HG03097 (cell line): ENCODE measurements around the gene HEPN1.
"Not testable (repeated sequence)": the region's sequence is repeated elsewhere in the genome, so short reads cannot be mapped to it uniquely, and the experiment has no call there.

Experiments
- ATAC-seq: cut with Tn5 transposase; IDR thresholded peaks from one replicate; pipeline ENCODE4 v1.9.1; 2021; ENCODE audit not compliant: unreplicated experiment, low FRiP score

HEPN1 gene

DNA sequence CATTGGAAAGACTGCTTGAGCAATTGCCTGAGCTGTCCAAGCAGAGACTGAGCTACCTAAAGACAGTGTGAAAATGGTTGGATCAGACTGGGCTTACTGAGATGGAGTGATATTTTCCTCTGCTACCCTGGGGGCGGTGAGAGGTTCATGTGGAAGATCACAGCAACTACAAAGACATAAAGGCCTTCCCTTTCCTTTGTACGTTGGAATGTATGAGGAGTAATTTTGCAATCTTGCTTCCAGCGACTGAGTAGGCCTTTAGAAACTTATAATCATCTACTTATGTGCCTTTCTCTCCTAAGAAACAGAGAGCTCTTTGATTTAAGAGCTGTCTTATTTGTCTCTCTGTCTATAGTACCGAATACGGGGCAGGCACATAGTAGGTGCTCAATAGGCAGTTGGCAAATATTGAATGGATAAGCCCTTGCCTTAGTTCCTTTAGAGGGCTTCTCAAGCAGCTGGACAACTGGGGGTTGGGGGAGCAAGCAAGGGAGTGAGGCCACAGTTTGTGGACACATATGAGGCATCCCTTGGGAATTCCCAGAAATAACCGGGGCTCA, 19.2 kb downstream of the HEPN1 start:
- no peak for ATAC-seq

DNA sequence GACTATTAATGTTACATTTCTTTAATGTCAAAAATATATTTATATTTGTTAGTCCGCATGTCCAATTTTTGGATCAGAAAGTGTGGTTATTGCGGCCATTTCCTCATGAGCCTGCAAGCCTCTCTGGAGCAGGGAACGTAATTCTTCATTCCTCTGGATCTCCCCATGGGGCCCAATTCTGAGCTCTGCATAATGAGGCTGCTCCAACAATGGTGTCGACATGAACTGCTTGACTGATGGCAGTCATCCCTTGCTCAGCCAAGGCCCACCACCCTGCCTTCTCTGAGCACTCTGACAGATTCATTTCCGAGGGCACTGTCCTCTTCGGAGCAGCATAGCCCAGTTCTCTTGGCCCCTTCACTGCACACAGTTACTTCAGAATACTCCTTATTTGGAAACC, 19.9 kb downstream of the HEPN1 start:
- ATAC-seq: no peak

DNA sequence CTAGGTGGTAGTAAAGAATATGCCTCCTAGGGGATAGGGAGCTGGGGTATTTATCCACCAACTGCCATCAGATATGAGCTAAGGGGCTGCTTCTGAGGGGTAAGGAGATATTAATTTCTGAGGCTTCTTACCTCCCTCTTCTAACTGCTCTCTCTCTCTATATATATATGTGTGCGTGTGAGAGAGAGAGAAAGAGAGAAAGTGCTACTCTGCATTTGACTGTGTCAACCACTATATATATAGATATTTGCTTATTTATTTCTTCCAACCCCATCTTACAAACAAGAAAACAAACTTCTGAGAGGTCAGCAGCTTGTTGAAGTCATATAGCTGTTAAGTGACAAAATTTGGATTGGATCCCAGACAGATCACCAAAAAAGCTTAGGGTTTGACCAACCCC, 22.7 kb downstream of the HEPN1 start:
- ATAC-seq: no peak

DNA sequence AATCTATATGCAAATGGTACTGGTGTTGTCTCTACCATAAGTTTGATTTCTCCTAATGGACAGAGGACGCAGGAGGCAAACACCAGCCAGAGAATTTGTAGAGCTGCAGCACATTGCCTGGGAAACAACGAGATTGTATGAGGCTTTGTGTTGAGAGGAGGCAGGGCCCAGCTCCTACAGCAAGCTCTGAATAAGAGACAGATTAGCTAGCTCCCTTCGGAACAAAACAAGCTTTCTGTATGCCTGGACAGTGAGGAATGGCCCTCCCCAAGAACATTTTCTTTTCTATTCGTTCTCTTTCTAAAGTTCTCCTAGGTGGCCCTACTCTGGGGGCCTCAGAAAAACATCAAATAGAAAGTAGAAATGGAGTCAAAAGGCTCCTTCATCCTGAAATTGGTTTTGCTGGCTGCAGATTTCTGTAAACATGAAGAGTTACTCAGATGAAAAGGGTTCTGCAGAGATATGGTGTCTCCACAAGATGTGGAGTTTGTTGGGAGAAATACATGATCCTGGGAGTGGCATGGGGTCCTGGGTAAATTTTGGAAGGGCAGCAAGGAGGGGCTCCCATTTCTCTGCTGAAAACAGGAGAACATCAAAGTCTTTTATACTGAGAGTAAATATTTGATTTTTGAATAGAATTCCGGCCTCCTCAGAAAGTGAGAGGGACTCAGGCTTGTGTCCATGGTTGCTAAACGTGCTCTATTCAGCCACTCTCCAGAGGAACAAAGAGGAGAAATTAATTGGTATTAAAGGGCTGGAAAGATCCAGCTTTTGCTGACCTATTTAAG, 23.6 kb downstream of the HEPN1 start:
- no peak for ATAC-seq

DNA sequence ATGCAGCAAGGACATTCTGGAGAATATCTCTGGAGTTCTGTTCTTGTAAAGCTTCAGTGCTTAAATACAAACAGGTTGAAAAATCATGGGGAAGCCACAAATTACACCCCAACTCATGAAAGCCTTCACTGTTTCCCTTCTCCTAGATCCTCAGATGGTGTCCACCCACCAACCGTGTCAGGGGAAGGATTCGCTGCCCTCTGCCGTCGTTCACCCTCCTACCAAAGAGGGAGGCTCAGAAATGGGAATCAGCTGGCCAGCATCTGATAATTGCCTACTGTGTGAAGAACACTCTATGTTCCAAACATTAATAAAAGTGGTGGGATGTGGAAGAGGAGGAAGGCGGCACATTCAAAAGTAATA, 24.2 kb downstream of the HEPN1 start:
- ATAC-seq: no peak

DNA sequence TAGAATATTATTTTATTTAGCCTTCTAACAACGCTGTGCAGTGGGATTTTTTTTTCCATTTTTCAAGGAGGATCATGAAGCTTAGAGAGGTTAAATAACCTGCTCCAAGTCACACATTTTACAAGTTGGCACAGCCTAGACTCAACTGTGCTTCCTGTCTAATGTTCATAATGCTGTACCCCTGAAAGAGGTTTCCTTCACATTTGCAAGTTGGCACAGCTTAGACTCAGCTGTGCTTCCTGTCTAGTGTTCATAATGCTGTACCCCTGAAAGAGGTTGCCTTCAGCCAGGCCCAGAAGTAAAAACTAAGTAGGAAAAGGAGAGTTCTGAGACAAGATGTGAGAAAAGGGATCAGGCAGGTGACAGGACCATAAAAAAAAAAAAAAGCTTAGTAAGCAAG, 24.7 kb downstream of the HEPN1 start:
- ATAC-seq: no peak

DNA sequence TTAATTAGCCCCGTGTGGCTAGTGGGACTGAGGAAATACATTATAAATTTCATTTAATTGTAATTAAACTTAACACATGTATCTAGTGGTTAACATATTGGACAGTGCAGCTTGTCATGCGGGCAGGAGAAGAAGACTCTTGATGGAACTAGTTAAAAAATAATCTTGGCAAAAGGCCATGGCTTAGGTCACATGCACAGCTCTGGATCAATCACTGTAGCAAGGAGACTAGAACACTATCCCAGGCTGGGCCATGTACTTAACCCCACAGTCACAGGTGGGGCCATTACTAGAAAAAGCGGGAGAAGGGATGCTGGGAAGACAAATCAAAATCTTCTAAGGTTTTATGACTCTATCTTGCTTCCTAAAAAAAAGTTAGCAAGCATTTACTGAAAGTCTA, 25.5 kb downstream of the HEPN1 start:
- ATAC-seq: no peak

DNA sequence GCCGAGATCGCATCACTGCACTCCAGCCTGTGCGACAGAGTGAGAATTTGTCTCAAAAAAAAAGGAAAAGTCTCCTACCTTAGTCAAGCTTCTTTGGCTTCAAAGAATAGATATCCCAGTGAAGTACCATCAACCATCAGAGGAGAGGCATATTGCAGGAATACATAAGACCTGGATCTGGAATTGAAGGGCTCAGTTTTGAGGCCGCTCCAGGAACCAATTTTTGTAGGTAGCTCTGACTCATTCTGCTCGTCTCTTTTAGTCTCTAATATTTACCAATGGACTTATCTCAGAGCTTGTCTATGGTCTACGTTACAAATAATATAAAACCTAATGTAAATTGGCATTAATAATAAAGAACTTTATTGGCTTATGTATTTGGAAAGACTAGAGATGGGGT, 26.8 kb downstream of the HEPN1 start:
- no peak for ATAC-seq

DNA sequence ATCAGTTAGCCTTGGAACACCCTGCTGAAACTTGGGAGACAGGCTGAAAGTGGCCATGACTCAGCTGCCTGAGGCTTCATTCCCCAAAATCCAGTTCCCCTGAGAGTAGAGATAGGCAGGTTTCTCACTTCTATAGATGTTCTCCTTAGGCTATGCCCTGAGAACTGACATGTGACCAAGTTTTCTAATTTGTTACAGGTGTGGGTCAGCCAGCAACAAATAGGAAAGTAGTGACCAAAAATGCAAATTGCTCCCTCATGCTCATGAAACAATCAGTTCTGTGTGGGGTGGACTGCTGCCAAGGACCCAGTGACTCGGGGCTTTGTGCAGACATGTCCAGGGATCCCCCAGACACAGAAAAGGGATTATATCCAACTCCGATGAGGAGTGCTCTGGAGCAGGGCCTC, 27.7 kb downstream of the HEPN1 start:
- ATAC-seq: no peak

DNA sequence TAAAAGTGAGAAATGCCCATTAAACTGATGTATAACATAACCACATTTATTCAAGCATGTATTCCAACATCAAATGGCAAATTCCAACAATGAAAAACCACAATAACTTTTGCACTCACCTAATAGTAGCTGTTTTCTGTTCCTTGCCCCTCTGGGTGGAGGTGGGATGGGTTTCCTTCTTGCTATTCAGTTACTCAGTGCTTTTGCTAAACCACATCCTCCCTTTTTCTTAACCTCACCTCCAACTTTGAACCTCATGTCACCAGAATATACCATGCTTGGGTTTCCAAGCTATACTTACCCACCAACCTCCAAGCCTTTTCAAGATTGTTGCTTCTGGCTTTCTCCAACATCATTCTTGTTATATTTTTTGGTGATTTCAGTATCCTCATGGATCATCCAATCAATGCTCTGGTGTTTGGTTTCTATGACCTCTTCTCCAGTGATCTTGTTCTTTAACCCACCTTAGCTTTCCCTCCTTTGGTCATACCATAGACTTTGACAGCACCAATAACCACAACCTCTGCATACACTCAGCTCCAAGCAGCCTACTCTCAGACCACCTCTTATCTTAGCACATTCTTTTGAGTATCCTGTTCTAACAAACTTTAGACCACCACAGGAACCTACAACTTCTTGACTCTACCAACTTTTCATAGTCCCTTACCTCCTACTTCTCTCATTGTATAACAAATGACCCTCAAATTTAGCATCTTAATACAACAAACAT, 31.7 kb downstream of the HEPN1 start:
- ATAC-seq: no peak

DNA sequence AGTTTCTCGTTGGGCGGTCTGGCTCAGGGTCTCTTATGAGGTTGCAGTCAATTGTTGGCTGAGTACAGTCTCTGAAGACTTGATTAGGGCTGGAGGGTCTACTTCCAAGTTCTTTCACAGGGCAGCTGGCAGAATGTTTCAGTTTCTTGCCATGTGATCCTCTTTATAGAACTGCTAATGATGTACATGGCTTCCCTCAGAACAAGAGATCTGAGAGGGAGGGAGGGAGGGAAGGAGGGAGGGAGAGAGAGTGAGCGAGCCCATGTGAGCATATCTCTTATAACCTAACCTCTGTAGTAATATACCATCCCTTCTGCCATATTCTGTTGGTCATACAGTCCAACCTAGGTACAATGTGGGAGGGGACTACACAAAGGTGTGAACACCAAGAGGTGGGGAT, 32.3 kb downstream of the HEPN1 start:
- ATAC-seq: no peak

DNA sequence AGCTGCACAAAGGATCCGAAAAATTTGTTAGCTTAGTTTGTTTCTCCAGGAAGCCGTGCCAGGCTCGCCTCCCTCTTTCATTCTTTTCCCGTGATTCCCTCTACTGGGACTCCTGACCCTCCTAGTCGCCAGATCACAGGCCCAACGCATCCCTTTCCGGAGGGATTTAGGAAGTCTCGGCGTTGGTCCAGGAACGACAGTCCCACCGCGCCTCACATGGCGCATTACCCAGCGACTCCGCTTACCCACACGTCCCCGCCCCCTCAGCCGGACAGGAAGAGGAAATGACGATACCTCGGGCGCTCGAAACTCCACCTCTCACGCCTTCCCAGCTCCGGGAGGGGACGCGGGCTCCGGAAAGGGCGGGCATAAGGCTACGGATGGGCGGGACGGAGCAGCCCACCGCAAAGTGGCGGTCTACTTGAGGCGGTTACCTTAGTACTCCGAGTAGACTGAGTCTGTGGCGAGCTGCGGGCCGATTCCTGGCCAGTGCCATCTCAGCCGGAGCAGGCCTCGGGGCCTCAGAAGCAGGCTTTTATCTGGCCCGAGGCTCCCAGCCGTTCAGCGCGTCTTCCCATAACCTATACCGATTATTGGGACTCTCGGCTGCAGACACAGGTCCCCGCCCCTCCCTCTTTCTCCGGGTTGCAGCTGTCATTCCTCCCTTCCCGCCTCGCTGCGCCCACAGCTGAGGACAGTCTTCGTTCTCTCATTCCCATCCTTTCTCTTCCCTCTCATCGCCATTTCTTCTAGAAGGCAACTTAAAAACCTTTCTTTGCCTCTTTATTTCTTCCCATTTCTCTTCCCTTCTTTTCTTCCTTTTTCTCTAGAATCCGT, 34.9 kb downstream of the HEPN1 start, which contains the start of gene CCDC15:
Gene CCDC15 (plus strand): TSS at position 450 of the 837 bp plus-strand sequence. CDS start 531 bp downstream, outside the sequence.
- peak; percentile 97 for ATAC-seq

DNA sequence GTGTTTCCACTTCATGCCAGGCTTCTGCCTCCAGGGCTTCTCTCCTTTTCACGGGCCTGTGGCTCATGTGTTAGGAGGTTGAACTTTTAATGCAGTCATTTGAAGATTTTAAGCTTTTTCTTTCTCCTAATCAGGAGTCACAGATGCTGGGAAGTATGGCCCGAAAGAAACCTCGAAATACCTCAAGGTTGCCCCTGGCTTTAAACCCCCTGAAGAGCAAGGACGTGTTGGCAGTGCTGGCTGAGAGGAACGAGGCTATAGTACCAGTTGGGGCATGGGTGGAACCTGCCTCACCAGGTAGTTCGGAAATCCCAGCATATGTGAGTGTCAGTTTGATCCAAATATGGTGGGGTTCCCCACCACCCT, 35.5 kb downstream of the HEPN1 start:
- no peak for ATAC-seq

DNA sequence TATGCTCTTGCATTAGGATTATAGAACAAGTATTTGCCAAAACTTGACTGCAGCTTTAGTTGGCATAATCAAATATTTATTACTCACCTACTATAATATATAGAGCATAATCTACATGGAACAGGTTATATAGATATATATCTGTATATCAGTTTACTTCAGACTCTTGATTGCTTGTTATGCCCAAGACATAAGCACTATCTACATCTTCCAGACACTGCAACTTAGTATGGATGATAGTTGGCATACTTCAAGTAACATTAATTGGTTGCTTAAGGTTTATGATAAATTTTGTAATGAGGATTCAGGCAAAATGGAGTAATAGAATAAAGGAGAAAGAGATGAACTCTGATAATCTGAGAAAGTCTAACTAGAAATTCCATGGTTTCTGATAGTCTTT, 36.0 kb downstream of the HEPN1 start:
- no peak for ATAC-seq

DNA sequence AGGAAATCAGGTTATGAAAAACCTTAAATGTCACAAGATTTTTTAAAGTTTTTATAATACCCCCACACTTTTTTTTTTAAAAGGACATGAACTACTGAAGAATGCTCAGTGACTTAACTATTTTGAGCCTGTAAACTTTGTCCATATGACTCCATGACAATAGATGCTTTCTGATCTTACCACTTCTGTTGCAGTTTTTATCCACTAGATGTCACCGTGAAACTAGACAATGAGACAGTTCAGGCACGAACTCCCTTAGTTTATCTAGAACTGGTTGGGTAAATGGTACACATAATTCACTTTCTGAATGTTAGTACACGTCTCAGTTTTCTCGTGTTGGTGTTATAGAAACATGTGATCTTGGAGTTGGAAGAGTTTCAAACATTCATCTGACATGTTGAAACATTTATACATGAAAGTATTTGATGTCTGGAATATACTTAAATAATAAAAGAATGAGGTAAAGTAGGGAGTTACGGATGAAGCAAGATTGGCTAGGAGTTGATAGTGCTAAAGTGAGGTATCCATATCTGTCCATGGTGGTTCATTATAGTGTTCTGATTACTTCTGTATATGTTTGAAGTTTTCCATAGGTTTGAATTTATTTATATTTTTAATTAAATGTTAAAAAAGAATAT, 43.0 kb downstream of the HEPN1 start:
- ATAC-seq: peak; percentile 79

DNA sequence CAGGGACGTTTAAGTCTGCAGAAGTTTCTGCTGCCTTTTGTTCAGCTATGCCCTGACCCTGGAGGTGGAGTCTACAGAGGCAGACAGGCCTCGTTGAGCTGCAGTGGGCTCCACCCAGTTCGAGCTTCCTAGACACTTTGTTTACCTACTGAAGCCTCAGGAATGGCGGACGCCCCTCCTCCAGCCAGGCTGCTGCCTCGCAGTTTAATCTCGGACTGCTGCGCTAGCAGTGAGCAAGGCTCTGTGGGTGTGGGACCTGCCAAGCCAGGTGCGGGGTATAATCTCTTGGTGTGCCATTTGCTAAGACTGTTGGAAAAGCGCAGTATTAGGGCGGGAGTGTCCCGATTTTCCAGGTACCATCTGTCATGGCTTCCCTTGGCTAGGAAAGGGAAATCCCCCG, 49.1 kb downstream of the HEPN1 start:
- not testable (repeated sequence) for ATAC-seq
